Nephron progenitor cell (in vitro differentiated cells): ENCODE data around the gene PLCL1.

Experiments
- DNase-seq: peaks from one replicate; pipeline ENCODE4 v3.0.0; 2021
- H3K27ac Mint-ChIP-seq: 2 replicates; pipeline ENCODE4 v1.8.0; 2021; ENCODE audit warnings: mild to moderate bottlenecking, moderate library complexity, mixed read lengths
- H3K27me3 Mint-ChIP-seq: 2 replicates; pipeline ENCODE4 v1.8.0; 2021; ENCODE audit warnings: mild to moderate bottlenecking, low read depth, mixed read lengths; ENCODE audit not compliant: poor library complexity
- H3K36me3 Mint-ChIP-seq: 2 replicates; pipeline ENCODE4 v1.8.0; 2021; ENCODE audit warnings: low read depth, mixed read lengths
- H3K4me1 Mint-ChIP-seq: 2 replicates; pipeline ENCODE4 v1.8.0; 2021; ENCODE audit warnings: mixed read lengths
- H3K4me3 Mint-ChIP-seq: 2 replicates; pipeline ENCODE4 v1.8.0; 2021; ENCODE audit warnings: mild to moderate bottlenecking, moderate library complexity, mixed read lengths
- H3K9me3 Mint-ChIP-seq: 2 replicates; pipeline ENCODE4 v1.8.0; 2021; ENCODE audit warnings: mild to moderate bottlenecking, moderate library complexity, mixed read lengths
- TF ChIP-seq, protein P1 (sequence below): fragments of 200-600 bp; sonication (generic); IDR thresholded peaks from 2 replicates; pipeline ENCODE4 v1.5.0; 2021; ENCODE audit warnings: antibody characterized with exemption

Gene PLCL1

DNA sequence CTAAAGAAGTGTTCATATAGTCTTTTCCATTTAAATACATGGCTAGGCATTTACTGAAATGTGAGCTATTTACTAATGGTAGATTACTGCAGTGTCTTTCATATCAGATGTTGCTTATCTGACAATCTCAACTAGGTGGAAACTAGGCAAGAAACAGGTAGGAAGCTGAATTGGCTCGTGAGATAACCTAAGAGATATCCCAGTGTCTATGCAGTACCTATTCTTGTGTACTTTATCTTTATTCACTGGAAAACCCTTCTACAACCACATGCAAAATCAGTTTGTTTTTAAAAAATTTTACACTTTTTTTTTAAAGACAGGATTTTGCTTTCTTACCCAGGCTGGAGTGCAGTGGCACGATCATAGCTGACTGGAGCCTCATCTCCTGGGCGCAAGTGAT is 63.8 kb downstream of the PLCL1 start:
- Mint-ChIP-seq H3K4me3 (no peak overlapping the region), H3K4me1 (peaks cover 14% of the 10 kb centered on the region), H3K27ac (no peak overlapping the region), H3K36me3 (no peaks in the 10 kb centered on the region), H3K27me3 (peaks cover 3% of the 10 kb centered on the region), H3K9me3 (no peaks in the 10 kb centered on the region)
- TF ChIP-seq, protein P1, sequence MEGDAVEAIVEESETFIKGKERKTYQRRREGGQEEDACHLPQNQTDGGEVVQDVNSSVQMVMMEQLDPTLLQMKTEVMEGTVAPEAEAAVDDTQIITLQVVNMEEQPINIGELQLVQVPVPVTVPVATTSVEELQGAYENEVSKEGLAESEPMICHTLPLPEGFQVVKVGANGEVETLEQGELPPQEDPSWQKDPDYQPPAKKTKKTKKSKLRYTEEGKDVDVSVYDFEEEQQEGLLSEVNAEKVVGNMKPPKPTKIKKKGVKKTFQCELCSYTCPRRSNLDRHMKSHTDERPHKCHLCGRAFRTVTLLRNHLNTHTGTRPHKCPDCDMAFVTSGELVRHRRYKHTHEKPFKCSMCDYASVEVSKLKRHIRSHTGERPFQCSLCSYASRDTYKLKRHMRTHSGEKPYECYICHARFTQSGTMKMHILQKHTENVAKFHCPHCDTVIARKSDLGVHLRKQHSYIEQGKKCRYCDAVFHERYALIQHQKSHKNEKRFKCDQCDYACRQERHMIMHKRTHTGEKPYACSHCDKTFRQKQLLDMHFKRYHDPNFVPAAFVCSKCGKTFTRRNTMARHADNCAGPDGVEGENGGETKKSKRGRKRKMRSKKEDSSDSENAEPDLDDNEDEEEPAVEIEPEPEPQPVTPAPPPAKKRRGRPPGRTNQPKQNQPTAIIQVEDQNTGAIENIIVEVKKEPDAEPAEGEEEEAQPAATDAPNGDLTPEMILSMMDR, result no peak
- DNase-seq, result no peak

DNA sequence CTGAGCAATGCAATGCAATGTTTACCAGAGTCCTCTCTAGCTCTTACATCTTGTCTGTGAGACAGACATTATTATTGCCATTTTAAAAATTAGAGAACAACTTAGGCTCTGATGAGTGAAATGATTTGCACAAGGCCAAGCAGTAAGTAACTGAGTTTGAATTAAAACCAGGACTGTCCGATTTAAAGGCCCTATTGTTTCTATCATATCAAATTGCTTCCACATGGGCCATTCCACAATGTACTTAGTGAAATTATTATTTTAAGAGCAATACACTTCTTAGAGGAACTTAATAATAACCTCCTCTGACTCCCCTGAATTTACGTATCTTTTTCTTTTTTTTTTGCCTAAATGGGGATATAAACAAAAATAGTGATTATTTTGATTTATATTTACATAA is 64.6 kb downstream of the PLCL1 start:
- H3K4me1 Mint-ChIP-seq, result peaks cover 14% of the 10 kb centered on the region
- H3K4me3 Mint-ChIP-seq, result no peak overlapping the region
- TF ChIP-seq, protein P1, result no peak
- no peak for DNase-seq
- H3K9me3 Mint-ChIP-seq, result no peaks in the 10 kb centered on the region
- H3K27me3 Mint-ChIP-seq, result peaks cover 3% of the 10 kb centered on the region
- no peaks in the 10 kb centered on the region for H3K36me3 Mint-ChIP-seq
- no peak overlapping the region for H3K27ac Mint-ChIP-seq

DNA sequence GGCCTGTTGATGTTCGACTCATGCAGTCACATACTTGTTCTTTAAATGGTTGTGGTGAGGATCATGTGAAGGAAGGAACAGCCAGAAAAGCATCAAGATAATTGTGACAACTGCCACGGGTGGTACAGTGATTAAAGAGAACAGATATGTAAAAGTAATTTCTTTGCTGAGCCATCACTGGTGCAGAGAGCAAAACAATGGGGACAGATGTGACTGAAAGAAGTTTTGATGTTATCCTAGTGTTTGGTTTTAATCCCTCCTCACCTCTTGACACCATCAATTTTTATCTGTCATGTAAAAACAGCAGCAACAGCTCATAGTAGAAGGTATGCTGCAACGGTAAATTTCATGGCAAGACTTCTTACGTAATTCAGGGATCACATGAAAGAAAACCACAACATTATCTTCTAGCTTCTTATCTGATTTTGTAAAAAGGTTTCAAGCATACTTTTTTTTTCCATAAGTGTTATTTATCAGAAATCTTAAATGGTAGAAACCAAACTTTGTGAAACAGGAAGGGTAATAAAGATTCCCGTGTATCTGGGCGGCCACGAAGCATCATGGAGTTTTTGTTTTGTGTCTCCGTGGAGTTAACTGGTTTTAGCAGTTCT is 65.2 kb downstream of the PLCL1 start:
- Mint-ChIP-seq H3K36me3 (no peaks in the 10 kb centered on the region), H3K9me3 (no peaks in the 10 kb centered on the region), H3K4me1 (peaks cover 14% of the 10 kb centered on the region), H3K27me3 (peaks cover 3% of the 10 kb centered on the region), H3K27ac (no peak overlapping the region), H3K4me3 (no peak overlapping the region)
- no peak for DNase-seq
- TF ChIP-seq, protein P1, result no peak

DNA sequence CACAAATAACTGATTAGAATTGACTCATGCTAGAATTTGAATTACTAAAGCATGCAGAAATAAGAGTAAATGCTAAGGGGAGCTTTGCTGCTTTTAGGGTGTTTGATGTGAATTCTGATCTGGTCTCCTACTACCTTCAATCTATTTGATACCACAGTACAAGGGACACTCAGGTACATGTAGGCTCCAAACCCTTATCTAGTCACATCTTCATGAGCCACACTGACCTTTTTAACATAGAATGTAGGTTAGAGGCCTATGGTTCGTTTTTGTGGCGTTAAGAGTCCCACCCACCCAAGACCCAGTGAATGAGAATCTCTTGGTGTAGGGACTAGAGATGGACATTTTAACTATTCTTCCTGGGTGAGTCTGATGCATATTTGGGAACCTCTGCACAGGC is 65.7 kb downstream of the PLCL1 start:
- H3K4me3 Mint-ChIP-seq, result no peak overlapping the region
- peaks cover 3% of the 10 kb centered on the region for H3K27me3 Mint-ChIP-seq
- TF ChIP-seq, protein P1, result no peak
- no peaks in the 10 kb centered on the region for H3K36me3 Mint-ChIP-seq
- H3K9me3 Mint-ChIP-seq, result no peaks in the 10 kb centered on the region
- H3K27ac Mint-ChIP-seq, result no peak overlapping the region
- DNase-seq, result no peak
- H3K4me1 Mint-ChIP-seq, result peaks cover 14% of the 10 kb centered on the region

DNA sequence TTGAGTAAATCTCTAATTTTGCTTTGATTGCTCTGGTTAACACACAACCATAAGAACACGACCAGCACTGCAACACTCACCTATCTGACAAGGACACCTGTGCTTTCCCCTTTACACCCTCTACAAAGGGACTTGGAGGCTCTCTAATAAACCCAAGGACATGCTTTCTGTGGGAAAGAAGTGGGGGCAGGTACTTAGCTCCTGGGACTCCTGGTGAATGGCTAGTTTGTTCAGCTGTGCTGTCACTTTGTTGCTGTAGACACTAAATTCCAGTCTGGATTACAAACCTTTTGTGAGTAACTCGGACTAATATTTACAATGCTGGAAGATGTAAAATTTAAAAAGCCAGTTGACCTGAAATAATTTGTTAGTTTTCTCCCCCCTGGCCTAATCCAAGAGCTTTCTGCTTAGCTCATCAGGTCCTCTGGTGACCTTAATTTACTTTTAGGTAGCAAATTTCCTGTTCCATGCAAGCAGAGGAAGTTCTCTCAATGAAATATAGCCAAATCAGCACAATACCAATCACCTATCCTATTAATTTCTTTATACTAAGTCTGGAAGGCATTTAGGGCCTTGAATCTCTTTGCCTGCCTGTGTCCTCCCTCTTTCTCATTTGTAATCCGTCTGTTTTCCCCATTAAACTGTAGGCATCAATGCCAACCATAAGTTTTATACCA is 67.5 kb downstream of the PLCL1 start:
- TF ChIP-seq, protein P1, result no peak
- Mint-ChIP-seq H3K36me3 (no peaks in the 10 kb centered on the region), H3K4me1 (peaks cover 10% of the 10 kb centered on the region), H3K4me3 (no peak overlapping the region), H3K27me3 (peaks cover 2% of the 10 kb centered on the region), H3K27ac (no peak overlapping the region), H3K9me3 (no peaks in the 10 kb centered on the region)
- DNase-seq, result no peak

DNA sequence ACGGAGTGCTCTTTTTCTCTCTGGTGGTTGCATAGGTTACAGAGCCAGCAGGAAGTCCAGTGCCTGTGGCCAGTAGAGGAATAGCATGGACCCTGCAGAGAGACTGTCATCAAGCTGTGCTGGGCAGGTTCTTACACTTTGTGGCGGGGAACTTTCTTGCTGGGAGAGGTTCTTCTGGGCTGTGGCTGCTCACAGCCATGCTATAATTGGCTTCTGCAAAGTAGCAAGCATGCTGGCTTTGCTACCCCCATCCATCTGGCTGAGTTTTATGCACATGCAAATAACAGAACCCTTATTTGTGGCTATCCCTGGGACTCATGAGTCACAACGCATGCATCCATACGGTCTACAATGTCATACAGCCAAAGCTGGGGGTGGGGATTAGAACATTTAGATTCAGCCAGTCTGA is 68.9 kb downstream of the PLCL1 start:
- TF ChIP-seq, protein P1, result no peak
- Mint-ChIP-seq H3K36me3 (no peaks in the 10 kb centered on the region), H3K4me1 (peaks cover 10% of the 10 kb centered on the region), H3K27me3 (no peaks in the 10 kb centered on the region), H3K27ac (no peak overlapping the region), H3K9me3 (no peaks in the 10 kb centered on the region), H3K4me3 (no peak overlapping the region)
- DNase-seq, result no peak
